ENCODE results near the gene MAT1A.

MAT1A gene

DNA sequence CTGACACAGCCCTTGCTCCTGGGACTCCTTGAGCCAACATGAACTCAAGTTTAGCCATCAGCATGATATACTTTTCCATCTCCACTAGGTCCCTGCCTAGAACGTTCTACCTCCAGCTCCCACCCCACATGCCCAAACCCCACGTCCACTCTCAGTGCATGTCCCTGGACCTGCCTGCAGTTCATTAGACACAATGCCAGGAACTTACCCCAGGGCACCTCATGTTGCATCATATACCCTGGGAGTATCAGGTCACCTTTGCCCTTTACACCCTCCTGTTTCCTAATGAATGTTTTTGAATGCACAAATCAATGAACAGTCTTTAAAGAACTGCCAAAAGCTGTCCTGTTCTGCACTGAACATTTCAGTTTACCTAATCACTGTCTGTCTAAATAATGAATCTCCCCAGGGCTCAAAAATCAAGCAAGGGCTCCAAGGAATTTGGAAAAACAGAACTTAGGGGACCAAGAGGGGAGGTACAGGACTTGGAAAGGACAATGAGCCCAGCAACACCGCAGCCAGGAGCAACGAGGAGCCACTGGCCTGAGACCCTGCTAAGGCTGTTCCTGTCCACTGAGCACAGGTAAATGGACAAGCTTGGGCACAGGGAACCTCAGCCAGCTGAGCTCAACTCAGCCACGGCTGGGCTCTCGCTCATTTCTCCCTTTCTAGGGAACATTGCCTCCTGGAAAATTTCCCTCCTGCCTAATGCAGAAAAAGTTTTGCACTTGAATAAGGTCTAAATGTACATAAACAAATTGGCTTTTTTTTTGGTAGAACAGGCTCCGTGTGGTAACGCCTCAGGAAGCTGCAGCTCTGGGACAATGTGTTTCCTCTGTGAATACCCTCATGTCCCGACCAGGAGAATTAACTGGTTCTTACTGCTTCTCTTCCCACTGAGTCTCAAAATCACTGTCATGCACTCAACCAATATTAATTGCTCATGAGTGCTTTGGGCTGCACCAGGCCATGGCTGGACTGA lies 7.4 kb downstream of the MAT1A start:
- no peak for DNase-seq

DNA sequence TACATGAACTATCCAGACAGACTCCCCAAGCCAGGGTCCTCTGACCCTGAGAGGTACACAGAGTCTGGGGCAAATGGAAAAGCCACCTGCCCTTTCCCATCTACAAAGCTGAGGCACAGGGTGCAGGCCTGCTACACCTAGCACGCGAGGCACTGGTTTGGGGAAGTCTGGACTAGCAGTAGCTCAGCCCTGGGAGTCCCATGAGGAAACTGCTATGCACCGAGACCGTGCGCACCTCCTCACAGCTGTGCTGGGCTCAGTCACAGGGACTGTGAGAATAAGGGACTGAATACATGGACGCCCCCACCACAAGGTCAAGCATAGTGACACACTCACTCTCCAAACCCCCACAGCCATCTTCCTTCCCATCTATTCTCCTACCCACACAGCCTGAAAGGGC lies 8.2 kb downstream of the MAT1A start:
- no peak for DNase-seq

- no peak for DNase-seq
These were observed 9.2 kb downstream of the MAT1A start for GRCh38 chr10:80280071-80280800.

GRCh38 chr10:80279146-80279545 lies 10.3 kb downstream of the MAT1A start:
- no peak for DNase-seq

DNA sequence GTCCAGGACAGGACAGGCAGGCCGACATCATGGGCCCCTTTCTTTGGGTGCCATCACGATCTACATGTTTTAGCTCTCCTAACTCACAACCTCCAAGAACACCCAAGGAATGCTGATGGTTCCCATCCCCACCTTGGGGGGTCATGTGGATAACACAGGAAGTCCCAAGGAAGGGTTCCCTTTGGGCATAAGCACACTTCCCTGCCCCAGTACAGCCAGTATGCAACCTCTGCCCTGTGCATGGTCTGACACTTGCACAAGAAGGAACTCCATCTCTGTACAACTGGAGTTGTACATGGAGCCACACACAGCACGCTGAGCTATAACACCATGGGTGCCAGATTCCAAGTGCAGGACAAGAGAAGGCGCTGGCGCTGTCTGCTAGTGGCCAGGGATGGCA lies 11.0 kb downstream of the MAT1A start:
- DNase-seq, result no peak

- no peak for DNase-seq
These were observed 11.7 kb downstream of the MAT1A start for GRCh38 chr10:80277567-80278250.

- no peak for DNase-seq
These were observed 12.4 kb downstream of the MAT1A start for GRCh38 chr10:80277016-80277415.

- DNase-seq, result no peak
These were observed 13.1 kb downstream of the MAT1A start for GRCh38 chr10:80276335-80276734.

GRCh38 chr10:80275756-80276155 lies 13.7 kb downstream of the MAT1A start:
- DNase-seq, result no peak

DNA sequence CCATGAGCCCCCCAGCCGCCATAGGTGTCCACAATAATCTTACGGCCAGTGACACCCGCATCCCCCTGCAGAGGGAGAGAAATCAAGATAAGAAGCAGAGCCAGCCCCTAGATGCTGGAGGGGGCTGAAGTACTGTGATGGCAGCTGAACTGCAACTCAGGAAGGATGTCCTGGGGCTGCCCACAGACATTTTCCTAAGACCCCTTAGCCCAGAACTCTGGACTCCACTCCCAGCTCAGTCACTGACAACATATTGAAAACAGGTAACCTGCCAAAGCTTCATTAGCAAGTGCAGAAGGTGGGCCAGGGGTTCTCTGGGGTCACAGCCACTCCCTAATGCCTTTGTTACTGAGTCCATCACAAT lies 14.3 kb downstream of the MAT1A start:
- DNase-seq, result no peak

GRCh38 chr10:80274396-80275134 lies 14.9 kb downstream of the MAT1A start:
- no peak for DNase-seq

DNA sequence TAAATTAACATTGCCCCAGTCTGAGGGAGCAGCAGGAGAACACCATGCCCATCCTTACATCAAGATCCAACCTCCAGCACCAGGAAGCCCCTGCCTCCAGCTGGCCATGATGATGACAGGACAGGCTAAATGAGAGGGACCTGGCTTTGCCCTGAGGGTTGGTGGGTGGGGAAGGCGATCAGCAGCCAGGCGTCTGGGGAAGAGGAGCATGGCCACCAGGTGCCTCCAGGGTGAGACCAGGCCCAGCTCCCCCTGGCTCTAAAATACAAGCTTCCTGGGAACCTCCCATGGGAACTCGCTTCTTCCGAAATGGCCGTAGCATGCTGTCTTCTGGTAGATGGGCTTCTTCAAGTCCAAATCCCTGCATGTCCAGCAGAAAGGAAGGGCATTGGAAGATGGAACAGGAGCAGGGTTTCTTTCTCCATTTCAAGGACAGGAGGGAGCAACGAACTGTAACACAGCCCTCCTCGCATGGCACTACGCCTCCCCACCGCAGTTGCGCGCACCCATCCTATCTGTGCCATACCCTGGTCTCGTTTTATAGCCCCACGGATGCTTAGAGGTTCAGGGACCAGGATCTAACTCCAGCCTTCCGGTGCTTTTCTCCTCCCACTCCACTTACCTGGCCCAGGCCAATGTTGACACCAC lies 15.8 kb downstream of the MAT1A start:
- DNase-seq, result no peak

DNA sequence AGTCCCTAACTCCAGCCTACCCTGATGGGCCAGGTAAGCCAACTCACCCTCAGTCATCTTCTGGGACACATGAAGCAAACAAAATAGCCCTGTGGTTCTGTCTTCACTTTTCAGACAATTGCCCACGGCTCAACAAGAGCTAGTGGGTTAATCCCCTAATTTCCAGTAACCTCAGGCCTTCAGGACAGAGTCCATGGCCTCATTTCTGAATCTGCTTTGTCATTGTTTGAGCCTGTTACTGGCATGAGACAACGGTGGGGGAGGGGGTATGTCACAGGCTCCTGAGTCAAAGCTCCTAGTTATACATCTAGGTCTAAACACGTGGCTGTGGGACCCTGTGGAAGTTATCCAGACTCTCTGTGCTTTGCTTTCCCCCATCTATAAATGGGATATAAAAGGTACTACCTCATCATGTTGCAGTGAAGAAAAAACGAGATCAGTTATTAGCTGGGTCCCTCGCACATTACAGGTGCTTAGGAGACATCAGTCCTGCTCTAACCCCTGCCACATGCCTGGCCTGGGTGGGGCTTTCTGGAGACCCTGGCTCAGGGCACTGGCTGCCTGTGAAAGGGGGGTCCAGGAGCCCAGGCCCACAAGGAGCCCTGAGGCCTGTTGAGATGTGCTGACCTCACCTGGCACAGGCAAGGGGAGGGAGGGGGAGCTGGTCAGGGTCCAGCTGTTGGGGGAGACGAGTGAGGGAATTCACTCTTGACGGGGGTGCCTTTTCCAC lies 16.5 kb downstream of the MAT1A start:
- no peak for DNase-seq

DNA sequence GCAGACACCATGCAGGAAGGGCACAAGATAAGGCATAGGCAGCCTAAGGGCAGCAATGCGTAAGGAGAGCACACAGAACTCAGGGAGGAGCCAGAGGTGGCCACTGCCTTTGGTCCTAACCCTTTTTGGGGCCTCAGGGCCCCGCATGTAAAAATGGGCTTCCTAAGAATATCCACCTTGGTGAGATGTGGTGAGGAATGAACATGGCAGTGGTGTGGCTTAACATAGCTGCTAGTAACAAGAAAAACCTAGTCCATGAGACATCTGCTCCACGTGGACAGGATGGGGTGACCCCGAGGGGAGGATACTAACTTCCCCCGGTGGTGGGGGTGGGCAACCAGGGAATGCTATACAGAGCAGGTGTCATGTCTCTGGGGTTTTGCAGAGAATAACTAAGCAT lies 18.0 kb downstream of the MAT1A start:
- DNase-seq, result no peak

GRCh38 chr10:80270887-80271286 lies 18.6 kb downstream of the MAT1A start:
- DNase-seq, result no peak

DNA sequence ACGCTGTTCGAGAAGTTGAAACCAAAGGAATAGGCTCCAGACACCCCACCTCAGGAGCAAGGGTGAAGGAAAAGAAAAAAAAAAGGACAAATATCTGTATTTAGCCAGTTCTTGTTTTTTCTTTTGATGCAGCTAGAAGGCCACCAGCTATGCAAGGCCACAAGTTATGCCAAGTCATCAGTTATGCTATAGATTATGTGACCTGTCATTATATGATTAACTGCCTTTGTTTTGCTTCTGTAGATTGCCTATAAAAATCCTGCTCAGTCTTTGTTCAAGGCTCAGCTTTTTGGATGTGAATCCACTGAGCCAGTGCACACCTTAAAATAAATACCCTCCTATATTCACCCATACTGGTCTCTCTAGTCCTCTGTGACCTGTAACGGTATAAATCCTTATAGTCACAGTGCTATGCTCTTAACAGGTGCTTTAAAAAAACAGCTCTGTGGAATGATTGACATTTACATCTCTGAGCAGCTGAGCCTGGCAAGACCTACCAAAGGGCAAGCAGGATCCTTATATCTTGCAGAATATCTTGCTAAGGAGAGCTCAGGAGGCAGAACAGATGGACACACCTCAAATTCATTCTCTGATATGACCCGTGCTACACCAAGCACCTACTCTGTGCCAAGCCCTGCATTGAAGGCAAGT lies 20.4 kb downstream of the MAT1A start:
- no peak for DNase-seq

DNA sequence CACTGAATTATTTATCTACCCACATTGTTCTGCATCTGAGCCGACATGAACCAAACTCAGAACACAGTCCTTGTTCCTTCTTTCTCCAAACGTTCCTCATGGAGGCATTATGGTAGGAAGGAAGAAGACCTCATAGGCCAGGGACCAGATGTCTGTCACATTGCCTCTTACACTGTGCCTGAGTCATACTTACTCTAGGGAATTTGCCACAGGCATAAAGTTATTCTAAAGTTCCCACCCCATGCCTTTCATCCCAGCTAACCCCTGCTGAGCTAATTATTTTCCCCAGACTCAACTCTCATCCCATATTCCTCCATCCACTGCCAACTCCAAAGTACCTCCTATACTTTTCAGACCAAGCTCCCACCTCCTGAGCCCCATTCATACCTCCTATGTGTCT lies 21.2 kb downstream of the MAT1A start:
- no peak for DNase-seq

- no peak for DNase-seq
These were observed 23.0 kb downstream of the MAT1A start for GRCh38 chr10:80266513-80266863.

DNA sequence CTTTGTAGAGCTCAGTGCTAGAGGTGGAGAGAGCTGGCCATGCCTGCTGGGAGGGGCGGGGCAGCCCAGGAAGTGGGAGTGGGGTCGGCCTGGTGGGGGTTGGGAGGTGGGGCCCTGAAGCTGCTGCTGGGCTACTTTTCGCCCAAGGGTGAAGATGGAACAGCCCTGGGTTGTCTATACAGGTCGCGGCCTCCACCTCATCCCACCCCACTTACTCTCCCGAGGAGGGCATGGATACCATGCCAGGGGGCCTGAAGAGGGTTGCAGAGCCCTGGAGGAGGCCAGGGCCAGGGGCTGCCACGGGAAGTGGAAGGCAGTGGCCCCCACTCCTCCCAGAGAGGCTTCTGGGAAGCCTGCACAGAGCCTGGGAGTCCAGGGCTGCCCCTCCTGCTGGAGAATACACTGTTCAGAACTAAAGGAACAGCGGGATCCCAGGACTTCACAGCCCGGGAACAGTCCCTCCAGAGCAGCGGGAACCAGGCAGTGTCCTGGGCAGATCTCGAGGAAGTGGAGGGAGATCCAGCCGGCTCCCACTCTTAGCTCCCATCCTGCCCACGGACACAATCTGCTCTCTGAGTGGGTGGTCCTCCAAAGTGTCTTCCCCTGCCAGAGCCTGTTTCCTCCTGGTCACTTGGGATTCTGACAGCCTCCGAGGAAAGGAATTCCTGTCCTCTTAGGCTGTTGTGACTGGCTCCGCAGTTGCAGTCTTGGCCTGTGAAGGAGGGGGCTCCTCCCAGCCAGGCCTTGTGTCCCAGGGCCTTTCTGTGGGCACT lies 23.5 kb downstream of the MAT1A start:
- no peak for DNase-seq

Measured in NCI-H345 (cell line).